NCI-H1436 treated with DMSO at 0.1 percent for 48 hours (cell line): ENCODE measurements around the gene AUH.
"Not testable (repeated sequence)": the region's sequence is repeated elsewhere in the genome, so short reads cannot be mapped to it uniquely, and the experiment has no call there.

Experiments used
- DNase-seq: peaks from one replicate; lab custom pipeline; 2025; lab: John Stamatoyannopoulos, UW

AUH gene

DNA sequence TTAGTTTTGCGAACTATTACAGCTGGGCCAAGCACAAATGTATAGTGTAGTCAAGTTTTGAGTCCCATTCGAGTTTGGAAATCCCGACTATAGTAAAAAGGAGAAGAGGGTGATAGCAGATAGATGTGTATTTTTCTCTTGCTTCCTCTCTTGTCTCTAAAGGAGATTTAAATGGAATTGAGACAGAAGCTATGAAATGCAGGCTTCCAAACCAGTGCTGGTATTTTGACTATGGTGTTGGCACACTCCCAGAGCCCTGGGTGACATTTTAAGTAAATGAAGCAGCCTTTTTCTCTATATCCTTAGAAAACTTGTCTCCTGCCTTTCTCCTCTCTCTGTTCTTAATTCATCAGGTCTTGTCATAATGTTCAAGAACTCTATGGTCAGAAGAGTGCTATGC, 17.7 kb upstream of the AUH start:
- no peak for DNase-seq

DNA sequence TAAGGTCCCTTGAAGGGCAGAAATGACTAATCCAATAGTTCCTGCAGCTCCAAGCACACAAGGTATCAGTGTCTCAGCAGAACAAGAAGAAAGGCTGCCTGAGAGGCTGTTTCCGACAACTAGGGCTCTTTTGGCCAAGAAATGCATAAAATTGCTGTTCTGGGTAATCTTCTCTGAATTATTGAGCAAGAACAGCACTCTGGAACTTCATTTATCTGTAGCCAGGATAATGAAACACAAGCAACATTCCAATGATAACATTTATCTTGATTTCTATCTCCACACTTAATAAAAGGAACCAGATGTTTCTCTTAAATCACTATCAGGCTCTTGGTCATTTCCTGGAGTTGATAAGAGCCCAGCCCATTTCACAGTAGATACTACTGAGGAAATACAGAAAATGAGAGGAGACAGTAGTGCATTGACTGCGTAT, 17.0 kb upstream of the AUH start:
- DNase-seq, result no peak

DNA sequence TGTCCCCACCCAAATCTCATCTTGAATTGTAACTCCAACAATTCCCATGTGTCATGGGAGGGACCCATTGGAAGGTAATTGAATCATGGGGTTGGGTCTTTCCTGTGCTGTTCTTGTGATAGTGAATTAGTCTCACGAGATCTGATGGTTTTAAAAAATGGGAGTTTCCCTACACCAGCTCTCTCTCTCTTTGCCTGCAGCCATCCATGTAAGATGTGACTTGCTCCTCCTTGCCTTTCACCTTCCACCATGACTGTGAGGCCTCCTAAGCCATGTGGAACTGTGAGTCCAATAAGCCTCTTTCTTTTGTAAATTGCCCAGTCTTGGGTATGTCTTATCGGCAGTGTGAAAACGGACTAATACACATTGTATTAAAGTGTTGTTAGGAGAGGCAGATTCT, 16.3 kb upstream of the AUH start:
- not testable (repeated sequence) for DNase-seq

DNA sequence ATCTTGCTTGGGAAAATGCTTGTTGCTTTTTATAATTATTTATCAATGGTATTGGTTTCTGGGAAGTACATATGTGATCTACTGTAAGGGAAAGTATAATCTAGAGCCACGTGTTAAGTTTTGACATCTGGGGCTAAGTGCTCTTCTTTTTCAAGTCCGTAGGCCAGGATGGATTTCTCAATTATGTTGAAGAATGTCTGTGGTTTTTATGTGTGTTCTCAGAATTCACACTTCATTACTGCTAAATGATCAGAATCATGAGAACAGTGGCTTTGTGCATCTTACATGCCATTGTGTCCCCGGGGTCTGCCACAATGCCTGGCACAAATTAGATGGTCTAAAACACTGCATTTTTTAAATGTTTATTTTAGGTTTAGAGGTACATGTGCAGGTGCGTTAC, 14.5 kb upstream of the AUH start:
- DNase-seq, result no peak

DNA sequence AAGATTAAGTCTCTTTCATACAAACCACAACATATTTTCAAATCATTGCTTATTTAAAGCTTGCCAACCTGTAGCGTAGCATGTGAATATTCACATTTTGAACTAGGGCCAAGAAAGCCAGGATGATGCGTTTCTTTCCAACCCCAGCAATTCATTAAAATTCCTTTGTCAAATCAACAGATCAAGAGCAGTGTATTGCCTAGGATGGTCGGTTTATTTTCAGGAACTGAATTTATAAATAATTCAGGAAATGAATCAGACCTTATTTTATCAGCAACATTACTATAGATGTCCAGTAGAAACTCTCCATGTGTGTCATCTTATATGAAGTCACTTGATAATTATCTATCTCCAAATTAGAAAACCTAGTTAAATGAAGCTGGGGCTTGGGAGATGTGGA, 13.2 kb upstream of the AUH start:
- DNase-seq, result no peak

DNA sequence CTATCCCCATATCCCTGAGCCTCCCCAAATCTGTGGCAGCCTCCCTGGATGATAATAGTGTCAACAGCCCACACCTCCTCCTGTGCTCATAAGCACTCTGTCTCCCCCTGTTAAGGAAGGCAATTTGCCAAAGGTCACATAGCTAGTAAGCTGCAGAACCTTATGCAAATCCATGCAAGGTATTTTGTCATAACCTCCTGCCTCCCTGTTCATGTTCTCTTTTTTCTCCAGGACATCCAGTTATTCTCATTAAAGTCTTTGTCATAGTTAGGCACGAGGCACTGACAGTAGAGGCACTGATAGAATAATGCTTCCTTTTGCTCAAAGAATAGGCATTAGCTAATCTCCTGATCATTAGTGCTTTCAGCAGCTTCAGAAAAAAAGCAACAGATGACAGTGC, 10.2 kb upstream of the AUH start:
- DNase-seq, result no peak

DNA sequence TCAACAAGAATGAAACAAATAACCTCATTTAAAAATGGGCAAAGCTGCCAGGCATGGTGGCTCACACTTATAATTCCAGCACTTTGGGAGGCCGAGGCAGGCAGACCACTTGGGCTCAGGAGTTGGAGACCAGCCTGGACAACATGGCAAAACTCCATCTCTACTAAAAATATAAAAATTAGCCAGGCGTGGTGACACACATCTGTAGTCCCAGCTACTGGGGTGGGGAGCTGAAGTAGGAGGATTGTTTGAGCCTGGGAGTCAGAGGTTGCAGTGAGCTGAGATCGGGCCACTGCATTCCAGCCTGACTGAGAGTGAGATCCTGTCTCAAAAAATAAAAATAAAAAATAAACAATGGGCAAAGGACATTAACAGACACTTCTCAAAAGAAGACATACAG, 8.3 kb upstream of the AUH start:
- DNase-seq, result not testable (repeated sequence)

DNA sequence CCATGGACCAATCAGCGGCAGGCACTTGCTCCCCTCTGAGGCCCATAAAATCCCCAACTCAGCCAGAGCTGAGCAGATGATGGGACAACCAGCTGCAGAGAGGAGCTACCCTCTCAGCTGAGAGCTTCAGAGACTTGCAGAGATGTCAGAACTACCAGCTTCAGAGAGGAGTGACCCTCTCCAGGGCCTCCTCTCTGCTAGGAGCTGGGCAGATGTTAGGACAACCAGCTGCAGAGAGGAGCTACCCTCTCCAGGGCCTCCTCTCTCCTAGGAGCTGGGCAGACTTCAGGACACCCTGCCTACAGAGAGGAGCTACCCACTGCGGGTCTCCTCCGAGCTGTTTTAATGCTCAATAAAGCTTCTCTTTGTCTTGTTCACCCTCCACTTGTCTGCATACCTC, 3.0 kb upstream of the AUH start:
- DNase-seq, result no peak

DNA sequence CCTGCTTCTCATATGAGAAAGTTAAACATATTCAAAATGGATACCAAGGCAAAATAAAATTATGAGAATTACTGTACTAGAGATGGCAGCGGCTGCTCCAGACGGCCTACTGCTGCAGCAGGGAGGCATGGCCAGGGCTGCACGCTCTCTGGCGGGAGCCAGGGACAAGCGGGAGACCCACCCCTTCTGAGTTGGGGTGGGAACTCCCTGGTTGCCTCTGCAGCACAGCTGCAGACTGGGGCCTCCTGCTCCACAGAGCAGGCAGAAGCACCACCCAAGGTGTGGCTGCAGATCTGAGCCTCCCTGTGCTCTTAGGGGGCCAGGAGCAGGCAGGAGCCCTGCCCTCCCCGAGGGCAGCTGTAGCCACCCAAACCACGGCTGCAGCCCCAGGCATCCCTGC, 2.3 kb upstream of the AUH start:
- no peak for DNase-seq

DNA sequence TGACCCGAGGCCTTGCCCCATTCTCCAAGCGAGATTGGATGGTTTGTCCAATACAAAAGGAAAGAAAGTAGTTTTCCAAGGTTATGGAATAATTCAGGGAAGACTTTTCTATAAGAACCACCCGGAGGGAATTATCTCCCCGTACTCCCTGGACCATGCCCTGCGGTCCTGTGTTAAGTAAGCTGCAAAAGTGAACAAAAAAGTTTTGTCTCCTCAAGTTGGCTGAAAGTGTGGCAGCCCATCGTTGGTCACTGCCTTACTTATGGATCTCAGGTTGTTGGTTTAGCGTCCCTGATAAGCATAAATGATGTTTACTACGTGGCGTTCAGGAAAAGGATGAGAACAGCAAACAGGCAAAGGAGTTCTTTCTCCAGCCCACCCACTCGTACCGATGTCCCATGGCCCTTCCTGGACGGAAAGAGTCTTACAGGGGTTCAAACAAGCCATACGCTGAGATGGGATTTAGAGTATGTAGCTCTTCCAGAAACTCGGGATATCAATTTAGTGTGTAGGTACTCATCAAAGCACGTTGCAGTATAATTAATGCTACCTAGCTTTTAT, 413 bp upstream of the AUH start:
- no peak for DNase-seq

DNA sequence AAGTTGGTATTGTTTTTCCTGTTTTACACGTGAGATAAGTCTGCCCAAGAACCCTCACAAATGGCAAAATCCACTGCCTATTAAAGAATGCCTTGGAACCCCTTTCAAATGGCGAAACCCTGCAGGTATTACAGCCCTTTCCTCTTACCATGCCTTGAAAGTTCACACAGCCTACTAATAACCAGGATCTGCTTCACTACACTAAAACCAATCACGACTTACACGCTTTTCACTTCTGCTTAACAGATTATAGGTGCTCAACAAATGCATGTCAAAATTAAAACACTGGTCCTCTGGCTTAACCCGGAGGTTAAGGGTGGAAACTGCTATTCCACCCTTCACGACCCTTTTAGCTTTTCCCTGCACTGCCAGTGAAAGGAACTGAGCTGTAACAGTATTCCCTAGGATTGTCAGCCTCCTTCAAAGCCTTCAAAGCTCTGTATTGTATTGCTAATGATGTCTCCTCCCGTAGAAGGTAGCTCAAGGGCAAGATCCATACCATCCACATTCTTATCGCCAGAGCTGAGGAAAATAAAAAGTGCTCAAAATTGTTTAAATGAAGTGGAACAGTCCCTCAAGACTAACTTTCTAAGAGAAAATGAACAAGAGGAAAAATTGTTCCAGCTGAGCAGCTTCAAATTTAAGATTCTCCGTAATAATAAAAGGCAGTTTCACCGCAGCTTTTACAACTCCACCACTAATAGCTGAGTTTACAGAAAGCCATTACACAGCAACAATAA, 997 bp downstream of the AUH start:
- DNase-seq, result no peak

DNA sequence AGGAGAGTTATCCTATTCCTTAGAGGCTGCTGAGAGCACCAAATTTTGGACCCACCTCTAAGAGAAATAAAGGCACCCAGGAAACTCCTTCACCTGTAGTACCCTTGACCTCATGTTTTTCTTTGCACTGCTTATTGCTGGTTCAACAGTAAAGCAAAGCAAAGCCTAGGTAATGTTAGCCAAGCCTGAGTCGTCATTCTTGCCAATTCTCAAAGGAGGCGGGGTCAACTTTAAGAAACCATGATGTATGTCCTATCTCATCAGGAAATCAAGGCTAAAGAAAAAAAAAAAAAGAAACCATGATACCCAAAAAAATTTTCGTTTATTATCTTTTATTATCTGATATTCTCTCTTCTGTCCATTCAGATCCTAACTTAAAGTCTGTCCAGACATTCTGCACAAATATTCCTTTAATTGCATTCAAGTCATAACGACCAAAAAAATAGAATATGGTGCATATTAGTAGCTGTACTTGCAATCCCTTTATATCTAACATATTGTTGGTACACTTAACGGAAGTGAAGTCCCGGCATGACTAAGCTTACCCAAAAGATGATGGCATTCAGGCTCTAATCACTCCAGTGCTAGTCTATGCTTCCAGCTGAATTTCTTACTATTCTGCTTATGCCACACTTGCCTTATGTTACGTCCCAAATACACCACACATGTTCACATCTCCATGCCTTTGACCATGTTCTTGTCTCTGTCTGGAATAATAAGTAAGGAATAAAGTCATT, 1.8 kb downstream of the AUH start:
- no peak for DNase-seq

DNA sequence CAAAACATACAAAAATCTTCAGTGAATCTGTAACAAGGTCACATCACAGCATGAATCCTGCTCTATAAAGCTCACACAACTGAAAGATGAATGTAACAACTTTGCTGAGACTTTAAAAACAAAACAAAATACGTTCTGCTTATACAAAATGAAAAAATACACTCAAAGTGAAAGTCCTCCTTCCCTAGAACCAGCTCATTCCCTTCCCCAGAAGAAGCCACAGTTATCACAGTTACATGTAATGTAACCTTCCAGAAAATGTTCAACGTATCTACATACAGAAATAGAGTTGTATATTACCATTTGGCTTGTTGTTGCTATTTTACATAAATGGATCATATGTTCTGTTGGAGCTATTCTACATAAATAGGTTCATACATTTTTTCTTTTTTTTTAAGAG, 2.6 kb downstream of the AUH start:
- DNase-seq, result no peak

DNA sequence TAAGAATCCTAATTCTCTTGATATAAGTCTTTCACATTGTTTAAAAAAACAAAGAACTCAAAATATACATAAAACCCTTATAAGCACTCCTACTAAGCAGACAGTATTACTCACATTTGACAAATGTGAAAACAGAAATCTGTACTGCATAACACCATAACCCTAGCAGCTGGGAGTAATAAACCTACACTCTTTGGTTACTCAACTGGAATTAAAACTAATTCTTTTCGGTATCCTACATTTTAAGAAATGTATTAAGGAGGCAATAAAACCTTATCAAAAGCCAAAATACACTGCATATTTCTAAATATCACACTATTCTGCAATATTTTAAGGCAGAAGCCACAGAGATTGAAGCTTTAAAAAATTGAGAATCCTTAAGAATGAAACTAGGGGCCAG, 6.8 kb downstream of the AUH start:
- no peak for DNase-seq

DNA sequence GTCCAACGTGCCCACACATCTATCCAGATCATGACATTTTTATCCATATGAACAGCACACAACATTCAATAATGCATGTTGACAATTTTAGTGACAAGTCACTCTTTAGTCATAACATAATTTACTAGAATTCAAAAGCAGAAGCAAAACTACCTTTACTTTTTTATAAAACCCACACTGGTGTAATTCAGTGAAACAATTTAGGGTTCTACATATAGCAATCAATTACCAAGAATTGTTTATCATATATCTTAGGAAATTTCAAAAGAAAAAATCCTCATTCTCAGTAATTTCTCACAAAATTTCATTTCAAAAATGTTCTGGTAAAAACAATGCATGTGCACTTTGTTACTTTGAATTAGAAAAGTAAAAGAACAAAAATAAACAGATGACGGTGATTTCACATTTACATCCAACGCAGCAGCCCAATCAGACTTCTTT, 12.6 kb downstream of the AUH start:
- DNase-seq, result no peak

DNA sequence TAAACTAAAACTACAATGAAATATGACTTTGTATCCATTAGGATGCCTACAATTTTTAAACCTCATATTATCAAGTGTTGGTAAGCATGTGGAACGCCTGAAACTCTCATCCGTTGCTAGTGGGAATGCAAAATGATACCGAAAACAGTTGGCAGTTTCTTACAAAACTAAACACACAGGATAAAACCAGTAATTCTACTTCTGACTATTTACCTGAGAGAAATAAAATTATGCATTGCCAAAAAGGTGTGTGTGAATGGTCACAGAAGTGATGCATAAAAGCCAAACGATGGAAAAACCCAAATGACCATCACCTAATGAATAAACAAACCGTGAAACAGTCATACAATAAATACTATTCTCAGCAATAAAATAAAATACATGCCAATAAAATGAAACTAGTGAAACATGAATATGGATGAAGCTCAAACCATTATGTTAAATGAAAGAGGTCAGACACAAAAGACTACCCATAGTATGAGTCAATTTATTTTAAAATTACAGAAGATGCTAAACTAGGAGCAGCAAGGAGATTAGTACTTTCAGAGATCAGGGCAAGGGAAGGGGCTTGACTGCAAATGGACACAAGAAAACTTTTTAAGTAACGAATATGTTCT, 13.4 kb downstream of the AUH start:
- DNase-seq, result no peak

DNA sequence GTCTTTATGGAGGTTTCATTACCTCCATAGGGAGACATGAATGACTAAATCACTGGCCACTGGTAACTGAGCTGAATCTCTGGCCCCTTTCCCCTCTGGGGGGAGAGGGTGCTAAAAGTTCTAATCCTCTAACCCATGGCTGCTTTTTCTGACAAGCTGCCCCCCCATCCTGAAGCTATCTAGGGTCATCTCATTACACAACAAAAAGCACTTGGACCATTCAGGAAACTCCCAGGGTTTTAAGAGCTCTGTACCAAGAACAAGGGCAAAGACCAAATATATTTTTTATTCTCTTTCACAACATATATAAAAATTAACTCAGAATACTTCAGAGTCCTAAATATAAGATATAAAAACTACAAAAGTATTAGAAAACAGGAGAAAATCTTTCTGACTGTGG, 14.3 kb downstream of the AUH start:
- DNase-seq, result no peak

DNA sequence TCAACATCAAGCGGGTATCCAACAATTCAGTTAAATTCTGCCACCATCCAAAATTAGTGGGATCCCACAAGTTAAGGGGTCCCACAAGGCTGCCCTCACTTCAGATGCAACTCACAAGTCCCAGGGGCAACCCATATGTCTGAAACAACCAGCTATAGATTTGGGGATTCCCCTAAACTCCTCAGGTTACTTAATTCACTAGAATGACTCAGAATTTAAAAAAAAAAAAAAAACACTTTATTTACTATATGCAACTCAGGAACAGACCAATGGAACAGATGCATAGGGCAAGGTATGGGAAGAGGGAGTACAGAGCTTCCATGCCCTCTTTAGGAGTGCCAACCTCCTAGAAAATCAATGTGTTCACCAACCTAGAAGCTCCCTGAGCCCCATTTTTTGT, 15.1 kb downstream of the AUH start:
- DNase-seq, result no peak

DNA sequence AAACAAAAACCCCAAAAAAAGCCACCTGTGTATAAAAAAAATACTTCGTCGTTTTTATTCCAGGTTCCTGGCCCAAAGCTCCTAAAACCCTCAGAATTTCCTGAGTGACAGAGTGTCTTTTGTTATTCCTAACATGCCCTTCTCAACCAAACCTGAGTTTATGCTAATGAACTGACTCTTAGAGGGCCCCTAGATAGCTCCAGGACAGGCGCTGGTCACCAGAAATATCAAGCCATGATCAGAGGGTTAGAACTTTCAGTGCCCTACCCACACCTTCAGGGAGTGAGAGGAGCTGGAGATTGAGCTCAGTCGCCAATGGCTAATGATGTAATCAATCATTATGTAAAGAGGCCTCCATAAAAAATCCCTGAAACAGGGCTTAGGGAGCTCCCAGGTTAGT, 15.7 kb downstream of the AUH start:
- no peak for DNase-seq

DNA sequence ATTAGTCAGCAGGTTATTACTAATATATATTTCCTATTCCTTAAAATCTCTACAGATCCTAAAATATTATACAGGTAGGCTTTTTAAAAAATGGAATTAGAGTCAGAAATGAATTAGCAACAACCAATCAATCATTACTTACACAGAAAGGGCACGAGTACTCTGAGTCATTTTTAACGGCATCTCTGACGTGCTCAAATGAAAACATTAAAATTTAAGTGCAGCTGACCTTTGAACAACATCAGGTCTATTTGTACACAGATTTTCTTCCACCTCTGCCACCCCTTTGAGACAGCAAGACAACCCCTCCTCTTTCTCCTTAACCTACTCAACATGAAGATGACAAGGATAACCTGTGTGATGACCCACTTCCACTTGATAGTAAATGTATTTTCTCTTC, 19.1 kb downstream of the AUH start:
- DNase-seq, result no peak

DNA sequence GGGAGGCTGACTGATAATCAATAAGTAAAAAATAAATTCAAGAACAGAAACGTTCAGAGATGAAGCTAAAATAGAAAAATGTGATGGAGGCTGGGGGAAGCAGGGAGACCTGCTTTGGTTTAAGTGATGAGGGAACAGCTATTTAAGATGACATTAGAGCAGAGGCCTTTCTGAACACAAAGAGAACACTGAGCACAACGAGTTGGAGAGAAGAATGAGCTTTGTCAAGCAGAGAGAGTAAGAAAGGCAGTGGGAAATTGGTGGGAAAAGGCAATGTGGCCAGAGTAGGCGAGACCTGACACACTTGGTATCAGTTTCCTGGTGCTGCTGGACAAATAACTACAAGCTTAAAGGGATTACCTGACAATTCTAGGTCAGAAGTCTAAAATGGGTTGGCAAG, 20.0 kb downstream of the AUH start:
- DNase-seq, result no peak

DNA sequence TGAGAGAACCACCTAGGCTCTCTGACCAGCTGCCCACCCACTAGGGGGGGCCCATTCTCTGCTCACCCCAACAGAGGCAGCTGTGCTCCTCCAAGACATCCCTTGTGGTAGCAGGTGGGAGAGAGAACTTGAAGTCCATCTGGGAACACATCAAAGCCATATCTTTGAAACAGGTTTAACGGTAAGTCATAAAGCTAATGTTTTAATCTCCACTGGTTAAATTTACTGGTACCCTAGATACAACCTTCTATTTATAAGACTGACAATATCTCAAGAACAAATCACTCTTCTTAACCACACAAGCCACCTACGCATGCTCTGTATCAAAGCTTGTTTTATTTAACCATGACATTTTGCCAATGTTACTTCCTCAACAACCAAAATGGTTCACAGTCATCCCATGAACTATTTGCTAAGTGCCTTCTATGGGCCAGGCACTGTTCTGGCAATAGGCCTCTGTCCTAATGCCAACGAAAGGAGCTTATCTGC, 20.4 kb downstream of the AUH start:
- DNase-seq, result no peak

DNA sequence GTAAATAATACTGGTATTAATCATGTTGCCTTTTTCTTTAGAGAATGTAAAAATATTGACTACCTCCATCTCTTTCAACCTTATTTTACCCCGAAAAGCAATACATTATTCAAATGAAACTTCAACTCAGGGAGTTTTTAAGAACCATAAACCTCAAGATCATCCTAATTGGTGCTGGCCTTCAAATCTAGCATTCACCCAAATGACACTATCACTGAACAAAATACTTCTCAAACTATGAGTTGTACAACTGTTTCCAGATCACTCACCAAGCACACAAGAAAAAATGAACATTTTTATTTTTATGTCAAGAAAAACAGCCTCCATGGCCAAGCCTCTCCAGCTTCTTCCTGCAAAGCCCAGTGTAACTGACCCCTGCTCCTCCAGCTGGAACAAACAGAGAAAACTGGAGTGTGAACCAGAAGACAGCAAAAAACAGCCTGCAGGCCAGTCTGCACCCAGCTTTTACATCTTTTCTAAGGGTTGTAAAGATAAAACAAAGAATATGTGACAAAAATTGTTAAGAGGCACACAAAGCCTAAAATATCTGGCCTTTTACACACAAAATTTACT, 21.2 kb downstream of the AUH start:
- no peak for DNase-seq
